Smooth muscle cell (in vitro differentiated cells): ENCODE data around the gene ASB1. TPM values are rescaled to one million over a fixed set of nuclear protein-coding genes. Genes with fewer than 3 reads are reported as not detected.

Experiments used
- DNase-seq: peaks from one replicate; lab custom pipeline; 2025; ENCODE audit not compliant: unreplicated experiment; lab: John Stamatoyannopoulos, UW
- H2AFZ ChIP-seq: fragments of 200-600 bp; sonication (generic); 2 replicates; pipeline ENCODE4 v1.6.0; 2016; ENCODE audit warnings: antibody characterized with exemption, low read depth, mild to moderate bottlenecking
- H3F3A ChIP-seq: fragments of 200-600 bp; sonication (generic); 2 replicates; pipeline ENCODE4 v1.6.0; 2017; ENCODE audit warnings: antibody characterized with exemption, low read depth
- H3K27ac ChIP-seq: fragments of 200-600 bp; sonication (generic); 2 replicates; pipeline ENCODE4 v1.5.1; 2016; ENCODE audit warnings: low read depth, mild to moderate bottlenecking
- H3K27me3 ChIP-seq: fragments of 200-600 bp; sonication (generic); 2 replicates; pipeline ENCODE4 v1.6.1; 2016; ENCODE audit warnings: low read depth, mild to moderate bottlenecking
- H3K36me3 ChIP-seq: fragments of 200-600 bp; sonication (generic); 2 replicates; pipeline ENCODE4 v1.5.1; 2016; ENCODE audit warnings: low read depth
- H3K4me1 ChIP-seq: fragments of 200-600 bp; sonication (generic); 2 replicates; pipeline ENCODE4 v1.5.1; 2016; ENCODE audit warnings: low read depth
- H3K4me2 ChIP-seq: fragments of 200-600 bp; sonication (generic); 2 replicates; pipeline ENCODE4 v1.6.0; 2016; ENCODE audit warnings: mild to moderate bottlenecking
- H3K4me3 ChIP-seq: fragments of 200-600 bp; sonication (generic); 2 replicates; pipeline ENCODE4 v1.5.1; 2016; ENCODE audit warnings: mild to moderate bottlenecking
- H3K79me2 ChIP-seq: fragments of 200-600 bp; sonication (generic); 2 replicates; pipeline ENCODE4 v1.6.0; 2016; ENCODE audit warnings: low read depth, mild to moderate bottlenecking
- H3K9ac ChIP-seq: fragments of 200-600 bp; sonication (generic); 2 replicates; pipeline ENCODE4 v1.6.0; 2016; ENCODE audit warnings: low read depth
- H3K9me3 ChIP-seq: fragments of 200-600 bp; sonication (generic); replicated peaks from 2 replicates; pipeline ENCODE4 v1.5.1; 2016; ENCODE audit warnings: low read depth
- H4K20me1 ChIP-seq: fragments of 200-600 bp; sonication (generic); 2 replicates; pipeline ENCODE4 v1.6.0; 2016; ENCODE audit warnings: low read depth
- CTCF ChIP-seq: fragments of 200-600 bp; sonication (generic); IDR thresholded peaks from 2 replicates; pipeline ENCODE4 v1.5.1; 2017; ENCODE audit warnings: borderline replicate concordance, mild to moderate bottlenecking, antibody characterized with exemption; ENCODE audit not compliant: insufficient read depth, poor library complexity, severe bottlenecking
- WGBS: methylation state at CpG from one replicate; pipeline ENCODE4 v1.1.7; 2016; ENCODE audit warnings: low lambda C conversion rate; 5-methylcytosine and 5-hydroxymethylcytosine counted together
- polyA plus RNA-seq: library from polyadenylated mRNA; unstranded; fragments of >200 nt; fragmentation: Nextera tagmentation; extraction: Ambion mirVana; gene quantifications from 2 replicates; pipeline ENCODE4 v1.2.1, GENCODE V29; 2016
- total RNA-seq: library from RNA; depleted of rRNA; stranded (reverse); fragments of >200 nt; gene quantifications from 2 replicates; pipeline ENCODE4 v1.2.3, GENCODE V29; 2014

Gene ASB1
- total and polyA plus RNA-seq, 2 experiments from 2014 or later, result 24.8 to 27.3 TPM

GRCh38 chr2:238486123-238486848, 59.6 kb downstream of the ASB1 start:
- H3K27ac ChIP-seq, result no peak overlapping the region
- H3K4me2 ChIP-seq, result no peak overlapping the region
- no peaks in the 10 kb centered on the region for H3K27me3 ChIP-seq
- H3F3A ChIP-seq, result no peaks in the 10 kb centered on the region
- H2AFZ ChIP-seq, result no peak overlapping the region
- no peaks in the 10 kb centered on the region for H3K79me2 ChIP-seq
- no peaks in the 10 kb centered on the region for H3K9me3 ChIP-seq
- H3K4me3 ChIP-seq, result no peak overlapping the region
- DNase-seq, result no peak
- no peaks in the 10 kb centered on the region for H3K36me3 ChIP-seq
- no peak overlapping the region for H3K9ac ChIP-seq
- 90% methylated on average over 4 of the region's 5 CpGs for WGBS
- no peaks in the 10 kb centered on the region for H3K4me1 ChIP-seq
- no peaks in the 10 kb centered on the region for H4K20me1 ChIP-seq
- no peak for TF ChIP-seq CTCF

GRCh38 chr2:238487134-238487533, 60.4 kb downstream of the ASB1 start:
- no peak for TF ChIP-seq CTCF
- Histone ChIP-seq H3K27me3 (no peaks in the 10 kb centered on the region), H2AFZ (no peak overlapping the region), H3K4me2 (no peak overlapping the region), H3K36me3 (no peaks in the 10 kb centered on the region), H4K20me1 (no peaks in the 10 kb centered on the region), H3K4me1 (no peaks in the 10 kb centered on the region), H3F3A (no peaks in the 10 kb centered on the region), H3K4me3 (no peak overlapping the region), H3K9ac (no peak overlapping the region), H3K79me2 (no peaks in the 10 kb centered on the region), H3K27ac (no peak overlapping the region), H3K9me3 (no peaks in the 10 kb centered on the region)
- WGBS, result 97% methylated on average over 14 of the region's 14 CpGs
- DNase-seq, result no peak

GRCh38 chr2:238487652-238488346, 61.1 kb downstream of the ASB1 start:
- H3K9me3 ChIP-seq, result no peaks in the 10 kb centered on the region
- no peak overlapping the region for H2AFZ ChIP-seq
- no peak overlapping the region for H3K27ac ChIP-seq
- no peak overlapping the region for H3K9ac ChIP-seq
- DNase-seq, result no peak
- H3K4me1 ChIP-seq, result peaks cover 6% of the 10 kb centered on the region
- no peaks in the 10 kb centered on the region for H3K27me3 ChIP-seq
- no peaks in the 10 kb centered on the region for H3K79me2 ChIP-seq
- no peak overlapping the region for H3K4me2 ChIP-seq
- no peaks in the 10 kb centered on the region for H4K20me1 ChIP-seq
- no peaks in the 10 kb centered on the region for H3F3A ChIP-seq
- no peak overlapping the region for H3K4me3 ChIP-seq
- no peaks in the 10 kb centered on the region for H3K36me3 ChIP-seq
- WGBS, result 92% methylated on average over 12 of the region's 12 CpGs
- no peak for TF ChIP-seq CTCF

- Histone ChIP-seq H3F3A (no peaks in the 10 kb centered on the region), H3K4me1 (peaks cover 10% of the 10 kb centered on the region), H2AFZ (no peak overlapping the region), H3K4me3 (no peak overlapping the region), H3K9me3 (no peaks in the 10 kb centered on the region), H3K27ac (no peak overlapping the region), H3K79me2 (no peaks in the 10 kb centered on the region), H3K36me3 (no peaks in the 10 kb centered on the region), H4K20me1 (no peaks in the 10 kb centered on the region), H3K27me3 (no peaks in the 10 kb centered on the region), H3K4me2 (no peak overlapping the region), H3K9ac (no peak overlapping the region)
- no peak for TF ChIP-seq CTCF
- no peak for DNase-seq
- 82% methylated on average over 10 of the region's 10 CpGs for WGBS
Observed at GRCh38 chr2:238488347-238488826, 61.7 kb downstream of the ASB1 start.
